HUES48 (cell line): ENCODE measurements around the gene SOX1.

Experiments
- H3K27ac ChIP-seq: one replicate; pipeline ENCODE4 v1.7.0; 2013; ENCODE audit warnings: low read depth, low read length, inconsistent platforms
- H3K27me3 ChIP-seq: 2 replicates; pipeline ENCODE4 v1.6.1; 2013; ENCODE audit warnings: mild to moderate bottlenecking, low read length; ENCODE audit not compliant: control insufficient read depth, insufficient read depth
- H3K36me3 ChIP-seq: 2 replicates; pipeline ENCODE4 v1.6.1; 2013; ENCODE audit warnings: low read length; ENCODE audit not compliant: control insufficient read depth, insufficient read depth
- H3K4me1 ChIP-seq: 2 replicates; pipeline ENCODE4 v1.6.1; 2013; ENCODE audit warnings: mild to moderate bottlenecking, low read length; ENCODE audit not compliant: control insufficient read depth, insufficient read depth
- H3K4me3 ChIP-seq: 2 replicates; pipeline ENCODE4 v1.5.1; 2013; ENCODE audit warnings: mild to moderate bottlenecking, low read depth, low read length
- H3K9ac ChIP-seq: 2 replicates; pipeline ENCODE4 v1.6.1; 2013; ENCODE audit warnings: mild to moderate bottlenecking, low read depth, low read length, moderate library complexity
- H3K9me3 ChIP-seq: 2 replicates; pipeline ENCODE4 v1.6.1; 2013; ENCODE audit warnings: low read length; ENCODE audit not compliant: control insufficient read depth, insufficient read depth

The SOX1 gene

DNA sequence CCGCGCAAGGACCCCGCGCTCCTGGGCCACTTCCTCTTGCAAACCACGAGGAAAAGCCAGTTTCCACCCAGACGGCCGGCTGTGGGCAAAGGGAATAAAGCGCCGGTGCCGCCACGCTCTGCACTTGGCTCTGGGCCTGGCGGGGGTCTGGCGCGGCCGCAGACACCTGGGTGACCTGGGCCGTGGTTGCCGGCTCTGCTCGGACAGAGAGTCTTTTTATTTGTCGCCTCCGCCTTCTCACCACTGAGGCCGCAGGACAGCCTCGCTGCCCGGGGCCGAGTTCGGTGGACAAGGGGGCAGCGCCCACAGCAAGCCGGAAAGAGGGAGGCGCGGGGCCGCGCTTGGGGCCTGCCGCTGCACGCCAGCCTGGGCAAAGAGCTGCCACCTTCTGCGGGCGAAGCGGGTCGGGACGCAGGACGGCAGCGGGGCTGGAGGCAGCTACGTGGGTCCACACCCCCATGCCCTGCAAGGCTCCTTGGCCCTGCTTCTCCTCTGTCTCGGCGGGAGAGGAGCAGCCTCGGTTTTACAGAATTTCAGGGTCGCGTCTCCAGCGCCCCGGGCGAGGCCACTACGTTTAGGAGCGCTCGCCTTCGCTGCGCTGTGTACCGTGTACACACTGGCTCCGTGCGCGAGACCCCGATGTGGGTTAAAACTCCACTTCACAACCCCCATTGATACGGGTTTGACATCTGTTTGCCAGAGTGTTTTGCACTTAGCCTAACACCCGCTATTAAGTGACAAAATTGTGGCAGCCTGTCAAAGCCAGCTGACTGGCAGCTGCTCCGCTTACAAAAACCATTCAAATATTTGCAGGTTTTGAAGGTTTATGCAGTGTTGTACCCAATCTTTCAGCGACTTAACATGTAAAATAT lies 13.0 kb upstream of the SOX1 start:
- Histone ChIP-seq H3K9me3 (no peaks in the 10 kb centered on the region), H3K4me1 (peaks cover 23% of the 10 kb centered on the region), H3K27ac (no peak overlapping the region), H3K9ac (no peak overlapping the region), H3K36me3 (no peaks in the 10 kb centered on the region), H3K4me3 (peak overlapping the region; percentile 50; the same call in 1 of the 2 replicates), H3K27me3 (peaks cover 100% of the 10 kb centered on the region)

DNA sequence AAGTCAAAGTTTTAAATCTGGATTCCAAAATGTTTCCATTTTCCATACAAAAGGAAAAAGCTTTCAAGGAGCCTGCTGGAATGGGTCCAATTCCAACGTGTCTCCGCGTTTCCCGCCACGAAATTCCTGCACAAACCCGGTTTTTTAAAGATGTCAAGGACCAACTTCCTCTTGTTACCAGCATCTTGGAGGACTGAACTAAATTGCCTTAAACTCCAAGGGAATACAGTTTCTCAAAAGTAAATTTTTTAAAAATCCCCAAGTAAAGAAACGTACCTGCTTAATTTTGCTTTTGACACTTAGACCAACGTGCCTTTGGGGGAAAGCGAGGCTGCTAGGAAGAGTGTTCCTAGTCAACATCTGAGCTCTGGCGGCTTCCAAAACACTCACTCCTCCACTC lies 12.3 kb upstream of the SOX1 start:
- Histone ChIP-seq H3K9me3 (no peaks in the 10 kb centered on the region), H3K27me3 (peaks cover 100% of the 10 kb centered on the region), H3K4me1 (peaks cover 23% of the 10 kb centered on the region), H3K4me3 (no peak overlapping the region), H3K27ac (no peak overlapping the region), H3K36me3 (no peaks in the 10 kb centered on the region), H3K9ac (no peak overlapping the region)

DNA sequence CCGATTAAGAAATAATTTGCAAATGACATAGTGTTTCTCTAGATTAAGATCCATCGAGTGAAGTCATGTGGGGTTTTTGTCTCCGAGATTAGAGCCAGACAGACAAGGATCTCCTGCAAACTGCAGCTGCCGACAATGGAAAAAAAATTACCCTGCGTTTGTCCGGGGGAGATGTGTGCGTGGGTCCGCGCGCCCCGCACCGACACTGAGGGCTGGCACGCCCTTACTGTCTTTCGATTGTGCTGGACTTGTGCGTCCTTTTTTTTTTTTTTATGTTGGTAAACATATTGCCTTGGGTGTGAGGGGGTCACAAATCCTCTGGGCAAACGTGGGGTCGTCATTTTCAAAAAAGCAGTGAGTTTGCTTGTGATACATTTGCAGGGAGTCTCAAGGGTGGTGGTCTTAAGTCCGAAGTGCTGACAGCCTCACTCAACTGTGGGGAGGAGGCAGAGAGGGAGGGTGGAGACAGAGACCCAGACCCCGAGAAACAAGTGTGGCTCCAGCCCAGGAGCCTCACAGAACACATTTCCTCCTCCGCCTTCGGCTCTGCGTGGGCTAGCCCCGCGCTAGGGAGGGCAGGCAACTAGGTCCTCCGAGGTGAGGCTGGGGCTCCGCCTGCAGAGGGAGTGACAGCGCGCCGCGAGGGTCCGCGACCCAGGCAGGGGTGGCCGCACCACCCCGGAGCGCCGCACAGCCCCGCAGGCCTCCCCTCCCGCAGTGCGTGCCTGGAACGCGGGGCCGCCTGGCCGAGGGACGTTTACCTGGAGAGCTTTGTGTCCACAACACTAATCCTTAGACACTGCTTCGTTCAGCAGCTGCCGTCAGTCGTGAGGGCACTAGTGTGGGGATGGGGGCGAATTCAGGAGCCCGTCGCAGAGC lies 11.7 kb upstream of the SOX1 start:
- Histone ChIP-seq H3K9ac (no peak overlapping the region), H3K27me3 (peaks cover 100% of the 10 kb centered on the region), H3K27ac (no peak overlapping the region), H3K36me3 (no peaks in the 10 kb centered on the region), H3K4me3 (peak overlapping the region; percentile 33; the same call in 1 of the 2 replicates), H3K4me1 (peaks cover 23% of the 10 kb centered on the region), H3K9me3 (no peaks in the 10 kb centered on the region)

- Histone ChIP-seq H3K27ac (no peak overlapping the region), H3K4me1 (peaks cover 23% of the 10 kb centered on the region), H3K9me3 (no peaks in the 10 kb centered on the region), H3K36me3 (no peaks in the 10 kb centered on the region), H3K4me3 (peak overlapping the region; percentile 33; the same call in 1 of the 2 replicates), H3K9ac (no peak overlapping the region), H3K27me3 (peaks cover 100% of the 10 kb centered on the region)
These were observed 11.1 kb upstream of the SOX1 start for GRCh38 chr13:112055915-112056269.

- Histone ChIP-seq H3K36me3 (no peaks in the 10 kb centered on the region), H3K4me1 (peaks cover 24% of the 10 kb centered on the region), H3K9me3 (no peaks in the 10 kb centered on the region), H3K27ac (no peak overlapping the region), H3K27me3 (peaks cover 100% of the 10 kb centered on the region), H3K9ac (no peak overlapping the region), H3K4me3 (peak overlapping the region; percentile 37)
These were observed 10.6 kb upstream of the SOX1 start for GRCh38 chr13:112056284-112056727.

DNA sequence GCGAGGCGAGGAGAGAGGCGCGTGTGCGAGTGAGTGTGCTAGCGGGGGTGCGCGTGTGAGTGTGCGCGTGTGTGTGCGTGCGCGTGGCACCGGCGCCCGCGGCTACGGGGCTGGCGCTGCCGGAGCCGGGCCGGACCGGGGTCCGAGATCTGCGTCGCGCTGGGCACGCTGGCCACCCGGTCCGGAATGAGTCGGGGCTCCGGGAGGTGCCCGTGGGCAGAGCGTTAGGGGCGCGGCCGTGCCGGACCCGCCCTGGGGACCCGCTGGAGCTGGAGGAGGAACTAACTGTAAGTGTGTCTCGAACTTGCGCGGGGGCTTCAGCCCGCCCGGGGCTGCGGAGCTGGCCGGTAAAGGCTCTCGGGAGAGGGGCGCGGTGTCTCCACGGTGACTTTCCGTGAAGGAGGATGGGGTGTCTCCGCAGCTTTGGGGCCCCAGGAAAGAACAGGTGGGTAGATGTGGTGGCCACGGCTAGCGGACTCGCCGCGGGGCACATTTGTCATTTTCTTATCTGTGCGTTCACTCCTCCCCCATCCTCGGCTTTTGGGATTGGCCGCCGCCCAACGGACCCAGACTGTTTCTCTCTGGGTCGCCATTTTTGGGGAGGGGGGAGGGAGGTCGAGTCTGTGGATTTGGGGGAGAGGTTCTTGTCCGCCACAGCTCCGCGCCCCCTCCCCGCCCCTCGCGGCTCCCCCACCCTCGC lies 10.1 kb upstream of the SOX1 start:
- peaks cover 100% of the 10 kb centered on the region for H3K27me3 ChIP-seq
- H3K27ac ChIP-seq = no peak overlapping the region
- H3K9ac ChIP-seq = no peak overlapping the region
- peak overlapping the region; percentile 39 for H3K4me3 ChIP-seq
- H3K9me3 ChIP-seq = no peaks in the 10 kb centered on the region
- no peaks in the 10 kb centered on the region for H3K36me3 ChIP-seq
- peaks cover 30% of the 10 kb centered on the region for H3K4me1 ChIP-seq

DNA sequence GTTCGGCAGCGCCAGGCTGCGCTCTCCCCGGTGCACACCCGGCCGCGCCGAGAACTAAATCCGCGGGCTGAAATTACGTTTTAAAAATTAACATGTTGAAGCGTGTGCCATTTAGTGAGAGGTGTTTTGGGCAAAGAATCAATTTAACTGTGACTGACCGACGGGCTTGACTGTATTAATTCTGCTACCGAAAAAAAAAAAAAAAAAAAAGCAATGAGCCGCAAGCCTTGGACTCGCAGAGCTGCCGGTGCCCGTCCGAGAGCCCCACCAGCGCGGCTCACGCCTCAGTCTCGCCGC lies 9.6 kb upstream of the SOX1 start:
- H3K27me3 ChIP-seq = peaks cover 100% of the 10 kb centered on the region

GRCh38 chr13:112057736-112058518 lies 9.0 kb upstream of the SOX1 start:
- Histone ChIP-seq H3K4me3 (peak overlapping the region; percentile 39; the same call in 1 of the 2 replicates), H3K9ac (no peak overlapping the region), H3K4me1 (peaks cover 33% of the 10 kb centered on the region), H3K36me3 (no peaks in the 10 kb centered on the region), H3K9me3 (no peaks in the 10 kb centered on the region), H3K27me3 (peaks cover 100% of the 10 kb centered on the region), H3K27ac (no peak overlapping the region)

More for the DNA sequence above, 9.6 kb upstream of the SOX1 start:
- no peak overlapping the region for H3K27ac ChIP-seq
- H3K4me3 ChIP-seq = peak overlapping the region; percentile 39; the same call in 1 of the 2 replicates
- H3K9ac ChIP-seq = no peak overlapping the region
- no peaks in the 10 kb centered on the region for H3K9me3 ChIP-seq
- no peaks in the 10 kb centered on the region for H3K36me3 ChIP-seq
- peaks cover 33% of the 10 kb centered on the region for H3K4me1 ChIP-seq

DNA sequence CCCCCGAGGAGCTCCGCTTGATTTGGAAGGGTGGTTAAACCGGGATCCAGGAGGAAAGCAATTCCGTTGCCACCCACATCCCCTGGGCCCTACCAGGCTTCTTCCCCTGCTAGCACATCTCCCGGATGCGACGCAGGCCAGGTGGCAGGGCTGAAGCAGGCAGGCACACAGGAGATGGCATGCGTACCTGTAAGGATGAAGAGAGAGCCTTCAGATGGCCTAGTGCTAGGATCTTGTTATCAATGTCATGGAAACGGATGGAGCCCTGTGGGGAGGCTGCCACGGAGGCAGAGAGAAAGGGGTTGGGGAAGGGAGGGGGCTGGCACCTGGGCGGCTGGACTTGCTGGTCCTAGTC lies 8.5 kb upstream of the SOX1 start:
- H3K9me3 ChIP-seq = no peaks in the 10 kb centered on the region
- peaks cover 32% of the 10 kb centered on the region for H3K4me1 ChIP-seq
- peaks cover 100% of the 10 kb centered on the region for H3K27me3 ChIP-seq
- H3K27ac ChIP-seq = no peak overlapping the region
- H3K9ac ChIP-seq = no peak overlapping the region
- no peaks in the 10 kb centered on the region for H3K36me3 ChIP-seq
- H3K4me3 ChIP-seq = no peak overlapping the region

- H3K4me1 ChIP-seq = peaks cover 29% of the 10 kb centered on the region
- peaks cover 100% of the 10 kb centered on the region for H3K27me3 ChIP-seq
- no peaks in the 10 kb centered on the region for H3K9me3 ChIP-seq
- H3K4me3 ChIP-seq = no peak overlapping the region
- no peak overlapping the region for H3K27ac ChIP-seq
- no peaks in the 10 kb centered on the region for H3K36me3 ChIP-seq
- H3K9ac ChIP-seq = no peak overlapping the region
These were observed 8.0 kb upstream of the SOX1 start for GRCh38 chr13:112058941-112059340.
